ENCODE measurements around the gene EIF2AK3.
"Not testable (repeated sequence)": the region's sequence is repeated elsewhere in the genome, so short reads cannot be mapped to it uniquely, and the experiment has no call there.

The EIF2AK3 gene

DNA sequence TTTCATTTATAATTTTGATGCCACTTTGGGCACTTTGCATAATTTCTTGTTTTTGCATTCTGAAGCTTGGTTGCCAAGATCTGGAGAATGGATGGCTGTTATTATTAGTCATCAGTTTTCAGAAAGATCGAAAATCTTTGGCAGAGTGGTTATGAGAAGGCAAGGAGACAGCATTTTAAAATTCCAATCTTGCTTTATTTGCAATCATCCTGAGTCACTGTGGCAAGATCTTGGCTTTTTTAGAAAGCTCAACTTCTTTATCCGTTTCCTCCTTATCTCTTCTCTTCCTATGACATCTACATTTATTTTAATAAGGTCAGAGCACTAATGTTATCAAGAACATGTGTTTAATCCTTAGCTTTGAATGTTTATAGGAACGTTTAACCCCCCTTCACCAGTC is 31.1 kb upstream of the EIF2AK3 start:
- Histone ChIP-seq H3K9ac (ENCODE audit: low read length in 2 of 2) (no peak overlapping the region), H3K4me1 (ENCODE audit: control insufficient read depth, insufficient read depth, low read length) (peaks cover 5% of the 10 kb centered on the region), H3K27ac (ENCODE audit: low read length) (peak overlapping the region; percentile 0), H3K27me3 (ENCODE audit: control insufficient read depth in 1 of 2, insufficient read depth in 2 of 2, low read length in 2 of 2) (no peaks in the 10 kb centered on the region), H3K4me3 (ENCODE audit: low read length in 2 of 2) (no peak overlapping the region), H3K36me3 (ENCODE audit: control insufficient read depth in 2 of 2, insufficient read depth in 2 of 2, low read length in 2 of 2) (no peaks in the 10 kb centered on the region), H3K9me3 (ENCODE audit: control insufficient read depth in 2 of 2, low read length in 2 of 2) (no peaks in the 10 kb centered on the region)

GRCh38 chr2:88657131-88657530 is 29.9 kb upstream of the EIF2AK3 start:
- Histone ChIP-seq H3K36me3 (ENCODE audit: control insufficient read depth in 2 of 2, insufficient read depth in 2 of 2, low read length in 2 of 2) (no peaks in the 10 kb centered on the region), H3K9me3 (ENCODE audit: control insufficient read depth in 2 of 2, low read length in 2 of 2) (no peaks in the 10 kb centered on the region), H3K27me3 (ENCODE audit: control insufficient read depth in 1 of 2, insufficient read depth in 2 of 2, low read length in 2 of 2) (no peaks in the 10 kb centered on the region), H3K4me1 (ENCODE audit: control insufficient read depth, insufficient read depth, low read length) (peaks cover 5% of the 10 kb centered on the region), H3K27ac (ENCODE audit: low read length) (no peak overlapping the region), H3K4me3 (ENCODE audit: low read length in 2 of 2) (no peak overlapping the region), H3K9ac (ENCODE audit: low read length in 2 of 2) (no peak overlapping the region)

DNA sequence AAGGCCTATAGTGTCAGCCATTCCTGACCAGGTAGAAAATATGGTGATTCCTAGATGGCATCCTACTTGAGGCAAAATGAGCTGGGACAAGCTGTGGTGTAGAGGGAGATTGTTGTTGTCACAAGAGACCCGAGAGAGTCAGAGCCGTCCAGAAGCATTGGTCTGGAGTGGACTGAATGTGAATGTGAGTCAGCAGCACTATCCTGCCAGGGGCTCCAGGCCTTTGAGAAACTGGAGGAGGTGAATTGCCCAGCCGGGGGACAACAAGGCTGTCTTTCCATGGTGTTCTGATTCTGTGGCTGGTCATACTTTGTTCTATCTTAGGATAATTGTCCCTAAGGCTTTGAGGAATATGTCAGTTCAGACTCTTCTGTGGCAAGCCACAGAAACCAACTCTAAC is 29.4 kb upstream of the EIF2AK3 start:
- Histone ChIP-seq H3K4me1 (ENCODE audit: control insufficient read depth, insufficient read depth, low read length) (peaks cover 5% of the 10 kb centered on the region), H3K4me3 (ENCODE audit: low read length in 2 of 2) (no peak overlapping the region), H3K27me3 (ENCODE audit: control insufficient read depth in 1 of 2, insufficient read depth in 2 of 2, low read length in 2 of 2) (no peaks in the 10 kb centered on the region), H3K9ac (ENCODE audit: low read length in 2 of 2) (no peak overlapping the region), H3K9me3 (ENCODE audit: control insufficient read depth in 2 of 2, low read length in 2 of 2) (no peaks in the 10 kb centered on the region), H3K36me3 (ENCODE audit: control insufficient read depth in 2 of 2, insufficient read depth in 2 of 2, low read length in 2 of 2) (no peaks in the 10 kb centered on the region), H3K27ac (ENCODE audit: low read length) (no peak overlapping the region)

- Histone ChIP-seq H3K27ac (ENCODE audit: low read length) (no peak overlapping the region), H3K4me3 (ENCODE audit: low read length in 2 of 2) (no peak overlapping the region), H3K4me1 (ENCODE audit: control insufficient read depth, insufficient read depth, low read length) (peaks cover 5% of the 10 kb centered on the region), H3K36me3 (ENCODE audit: control insufficient read depth in 2 of 2, insufficient read depth in 2 of 2, low read length in 2 of 2) (no peaks in the 10 kb centered on the region), H3K27me3 (ENCODE audit: control insufficient read depth in 1 of 2, insufficient read depth in 2 of 2, low read length in 2 of 2) (no peaks in the 10 kb centered on the region), H3K9me3 (ENCODE audit: control insufficient read depth in 2 of 2, low read length in 2 of 2) (no peaks in the 10 kb centered on the region), H3K9ac (ENCODE audit: low read length in 2 of 2) (no peak overlapping the region)
Observed at GRCh38 chr2:88654714-88655113, 27.4 kb upstream of the EIF2AK3 start.

- H3K27me3 ChIP-seq (ENCODE audit: control insufficient read depth in 1 of 2, insufficient read depth in 2 of 2, low read length in 2 of 2) = no peaks in the 10 kb centered on the region
- peaks cover 2% of the 10 kb centered on the region for H3K4me1 ChIP-seq (ENCODE audit: control insufficient read depth, insufficient read depth, low read length)
- no peak overlapping the region for H3K27ac ChIP-seq (ENCODE audit: low read length)
- H3K4me3 ChIP-seq (ENCODE audit: low read length in 2 of 2) = no peak overlapping the region
- H3K36me3 ChIP-seq (ENCODE audit: control insufficient read depth in 2 of 2, insufficient read depth in 2 of 2, low read length in 2 of 2) = no peaks in the 10 kb centered on the region
- no peak overlapping the region for H3K9ac ChIP-seq (ENCODE audit: low read length in 2 of 2)
- H3K9me3 ChIP-seq (ENCODE audit: control insufficient read depth in 2 of 2, low read length in 2 of 2) = no peaks in the 10 kb centered on the region
Observed at GRCh38 chr2:88651646-88652045, 24.4 kb upstream of the EIF2AK3 start.

DNA sequence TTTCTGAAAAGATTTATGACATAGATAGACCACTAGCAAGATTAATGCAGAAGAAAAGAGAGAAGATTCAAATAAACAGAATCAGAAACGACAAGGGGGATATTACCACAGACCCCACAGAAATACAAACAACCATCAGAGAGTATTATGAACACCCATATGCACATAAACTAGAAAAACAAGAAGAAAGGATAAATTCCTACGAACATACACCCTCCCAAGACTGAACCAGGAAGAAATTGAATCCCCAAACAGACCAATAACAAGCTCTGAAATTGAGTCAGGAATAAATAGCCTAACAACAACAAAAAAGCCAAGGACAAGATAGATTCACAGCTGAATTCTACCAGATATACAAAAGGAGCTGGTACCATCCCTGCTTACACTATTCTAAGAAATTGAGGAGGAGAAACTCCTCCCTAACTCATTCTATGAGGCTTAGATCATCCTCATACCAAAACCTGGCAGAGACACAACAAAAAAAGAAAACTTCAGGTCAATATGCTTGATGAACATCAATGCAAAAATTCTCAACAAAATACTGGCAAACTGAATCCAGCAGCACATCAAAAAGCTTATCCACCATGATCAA is 18.1 kb upstream of the EIF2AK3 start:
- not testable (repeated sequence) for H3K27me3 ChIP-seq (ENCODE audit: control insufficient read depth in 1 of 2, insufficient read depth in 2 of 2, low read length in 2 of 2); H3K9ac ChIP-seq (ENCODE audit: low read length in 2 of 2); H3K4me1 ChIP-seq (ENCODE audit: control insufficient read depth, insufficient read depth, low read length); H3K27ac ChIP-seq (ENCODE audit: low read length); H3K4me3 ChIP-seq (ENCODE audit: low read length in 2 of 2); H3K9me3 ChIP-seq (ENCODE audit: control insufficient read depth in 2 of 2, low read length in 2 of 2); H3K36me3 ChIP-seq (ENCODE audit: control insufficient read depth in 2 of 2, insufficient read depth in 2 of 2, low read length in 2 of 2)

- H3K9ac ChIP-seq (ENCODE audit: low read length in 2 of 2) = no peak overlapping the region
- H3K4me3 ChIP-seq (ENCODE audit: low read length in 2 of 2) = no peak overlapping the region
- H3K27ac ChIP-seq (ENCODE audit: low read length) = no peak overlapping the region
- no peaks in the 10 kb centered on the region for H3K9me3 ChIP-seq (ENCODE audit: control insufficient read depth in 2 of 2, low read length in 2 of 2)
- H3K36me3 ChIP-seq (ENCODE audit: control insufficient read depth in 2 of 2, insufficient read depth in 2 of 2, low read length in 2 of 2) = no peaks in the 10 kb centered on the region
- H3K27me3 ChIP-seq (ENCODE audit: control insufficient read depth in 1 of 2, insufficient read depth in 2 of 2, low read length in 2 of 2) = peaks cover 0 to 2% of the 10 kb centered on the region in 2 donors
- H3K4me1 ChIP-seq (ENCODE audit: control insufficient read depth, insufficient read depth, low read length) = no peaks in the 10 kb centered on the region
Observed at GRCh38 chr2:88642278-88642677, 15.0 kb upstream of the EIF2AK3 start.

GRCh38 chr2:88641330-88641729 is 14.1 kb upstream of the EIF2AK3 start:
- H3K4me1 ChIP-seq (ENCODE audit: control insufficient read depth, insufficient read depth, low read length) = no peaks in the 10 kb centered on the region
- no peak overlapping the region for H3K9ac ChIP-seq (ENCODE audit: low read length in 2 of 2)
- no peaks in the 10 kb centered on the region for H3K36me3 ChIP-seq (ENCODE audit: control insufficient read depth in 2 of 2, insufficient read depth in 2 of 2, low read length in 2 of 2)
- H3K4me3 ChIP-seq (ENCODE audit: low read length in 2 of 2) = no peak overlapping the region
- H3K9me3 ChIP-seq (ENCODE audit: control insufficient read depth in 2 of 2, low read length in 2 of 2) = no peaks in the 10 kb centered on the region
- no peak overlapping the region for H3K27ac ChIP-seq (ENCODE audit: low read length)
- peaks cover 0 to 2% of the 10 kb centered on the region in 2 donors for H3K27me3 ChIP-seq (ENCODE audit: control insufficient read depth in 1 of 2, insufficient read depth in 2 of 2, low read length in 2 of 2)

DNA sequence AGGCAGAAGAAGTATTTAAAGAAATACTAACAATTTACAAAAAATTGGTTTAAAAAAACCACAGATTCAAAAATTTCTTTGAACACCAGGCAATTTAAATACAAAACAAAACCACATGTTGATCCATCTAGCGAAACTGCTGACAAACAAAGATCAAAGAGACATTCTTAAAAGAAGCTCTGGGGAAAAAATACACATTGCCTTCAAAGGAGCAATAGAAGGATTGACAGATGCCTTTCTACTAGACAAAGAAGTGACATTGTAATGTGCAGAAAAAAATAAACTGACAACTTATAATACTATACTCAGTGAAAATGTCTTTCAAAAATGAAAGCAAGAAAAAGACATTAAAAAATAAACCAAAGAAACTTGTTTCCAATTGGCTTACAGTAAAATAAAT is 12.6 kb upstream of the EIF2AK3 start:
- no peaks in the 10 kb centered on the region for H3K4me1 ChIP-seq (ENCODE audit: control insufficient read depth, insufficient read depth, low read length)
- peaks cover 0 to 2% of the 10 kb centered on the region in 2 donors for H3K27me3 ChIP-seq (ENCODE audit: control insufficient read depth in 1 of 2, insufficient read depth in 2 of 2, low read length in 2 of 2)
- H3K9me3 ChIP-seq (ENCODE audit: control insufficient read depth in 2 of 2, low read length in 2 of 2) = no peaks in the 10 kb centered on the region
- no peak overlapping the region for H3K9ac ChIP-seq (ENCODE audit: low read length in 2 of 2)
- no peaks in the 10 kb centered on the region for H3K36me3 ChIP-seq (ENCODE audit: control insufficient read depth in 2 of 2, insufficient read depth in 2 of 2, low read length in 2 of 2)
- no peak overlapping the region for H3K4me3 ChIP-seq (ENCODE audit: low read length in 2 of 2)
- H3K27ac ChIP-seq (ENCODE audit: low read length) = no peak overlapping the region

GRCh38 chr2:88638743-88639142 is 11.5 kb upstream of the EIF2AK3 start:
- no peak overlapping the region for H3K9ac ChIP-seq (ENCODE audit: low read length in 2 of 2)
- H3K9me3 ChIP-seq (ENCODE audit: control insufficient read depth in 2 of 2, low read length in 2 of 2) = no peaks in the 10 kb centered on the region
- no peak overlapping the region for H3K4me3 ChIP-seq (ENCODE audit: low read length in 2 of 2)
- H3K27ac ChIP-seq (ENCODE audit: low read length) = no peak overlapping the region
- H3K4me1 ChIP-seq (ENCODE audit: control insufficient read depth, insufficient read depth, low read length) = no peaks in the 10 kb centered on the region
- peaks cover 0 to 2% of the 10 kb centered on the region in 2 donors for H3K27me3 ChIP-seq (ENCODE audit: control insufficient read depth in 1 of 2, insufficient read depth in 2 of 2, low read length in 2 of 2)
- no peaks in the 10 kb centered on the region for H3K36me3 ChIP-seq (ENCODE audit: control insufficient read depth in 2 of 2, insufficient read depth in 2 of 2, low read length in 2 of 2)

DNA sequence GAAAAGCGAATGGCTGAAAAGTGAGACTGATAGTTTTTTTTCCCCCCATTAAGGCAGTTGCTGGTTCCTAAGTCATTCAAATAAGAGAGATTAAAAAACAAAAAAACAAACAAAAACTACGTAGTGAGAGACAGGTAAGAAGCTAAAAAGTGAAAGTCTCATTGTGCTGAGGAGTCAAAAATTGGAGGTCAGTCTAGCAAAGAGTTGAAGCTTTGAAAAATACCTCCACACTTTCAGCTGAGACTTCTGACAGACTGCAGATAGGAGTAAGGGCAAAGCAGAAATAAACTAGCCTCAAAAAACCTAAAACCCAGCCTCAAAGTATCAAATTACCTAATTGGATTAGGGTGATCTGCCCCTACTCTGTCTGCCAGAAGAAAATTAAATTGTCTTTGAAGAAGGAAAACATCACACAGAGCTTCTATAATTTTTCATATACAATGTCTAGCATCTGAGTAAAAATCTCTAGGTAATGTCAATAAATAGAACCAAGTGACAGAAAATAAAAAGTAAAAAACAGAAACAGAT is 10.9 kb upstream of the EIF2AK3 start:
- no peak overlapping the region for H3K4me3 ChIP-seq (ENCODE audit: low read length in 2 of 2)
- H3K27ac ChIP-seq (ENCODE audit: low read length) = no peak overlapping the region
- no peaks in the 10 kb centered on the region for H3K36me3 ChIP-seq (ENCODE audit: control insufficient read depth in 2 of 2, insufficient read depth in 2 of 2, low read length in 2 of 2)
- H3K27me3 ChIP-seq (ENCODE audit: control insufficient read depth in 1 of 2, insufficient read depth in 2 of 2, low read length in 2 of 2) = peaks cover 0 to 2% of the 10 kb centered on the region in 2 donors
- H3K9me3 ChIP-seq (ENCODE audit: control insufficient read depth in 2 of 2, low read length in 2 of 2) = no peaks in the 10 kb centered on the region
- no peak overlapping the region for H3K9ac ChIP-seq (ENCODE audit: low read length in 2 of 2)
- H3K4me1 ChIP-seq (ENCODE audit: control insufficient read depth, insufficient read depth, low read length) = no peaks in the 10 kb centered on the region

All from stomach smooth muscle (tissue), 2 donors.